Activated naive CD8-positive, alpha-beta T cell treated with anti-CD3 and anti-CD28 coated beads, Interleukin-2, amount 50 U/mL, for 24 hours (primary cell): ENCODE measurements around the gene OR2A2.

ENCODE experiments used
- ATAC-seq: fragments of 150-1000 bp; cut with Tn5 transposase; one replicate; pipeline ENCODE4 v1.10.0; 2021
- DNase-seq: peaks from one replicate; pipeline ENCODE4 v3.0.0; 2021
- H3K27ac Mint-ChIP-seq: one replicate; pipeline ENCODE4 v1.8.0; 2021; ENCODE audit warnings: mild to moderate bottlenecking, mixed read lengths
- H3K27me3 Mint-ChIP-seq: one replicate; pipeline ENCODE4 v1.8.0; 2021; ENCODE audit warnings: mixed read lengths
- H3K36me3 Mint-ChIP-seq: one replicate; pipeline ENCODE4 v1.8.0; 2021; ENCODE audit warnings: low read depth, mixed read lengths
- H3K4me1 Mint-ChIP-seq: one replicate; pipeline ENCODE4 v1.8.0; 2021; ENCODE audit warnings: mixed read lengths
- H3K4me3 Mint-ChIP-seq: one replicate; pipeline ENCODE4 v1.8.0; 2021; ENCODE audit warnings: mild to moderate bottlenecking, moderate library complexity, mixed read lengths
- H3K9me3 Mint-ChIP-seq: one replicate; pipeline ENCODE4 v1.8.0; 2021; ENCODE audit warnings: mixed read lengths

Gene OR2A2

GRCh38 chr7:144109283-144109682 is at the start of gene OR2A2:
Gene OR2A2, plus strand, starts transcription at chr7:144109583. Its CDS starts 0 bp downstream, at chr7:144109583.
- H3K9me3 Mint-ChIP-seq: no peaks in the 10 kb centered on the region
- no peaks in the 10 kb centered on the region for H3K36me3 Mint-ChIP-seq
- no peaks in the 10 kb centered on the region for H3K4me1 Mint-ChIP-seq
- peaks cover 3% of the 10 kb centered on the region for H3K27me3 Mint-ChIP-seq
- no peak for ATAC-seq
- H3K4me3 Mint-ChIP-seq: no peak within 1 kb of the TSS
- DNase-seq: no peak
- no peak within 1 kb of the TSS for H3K27ac Mint-ChIP-seq

DNA sequence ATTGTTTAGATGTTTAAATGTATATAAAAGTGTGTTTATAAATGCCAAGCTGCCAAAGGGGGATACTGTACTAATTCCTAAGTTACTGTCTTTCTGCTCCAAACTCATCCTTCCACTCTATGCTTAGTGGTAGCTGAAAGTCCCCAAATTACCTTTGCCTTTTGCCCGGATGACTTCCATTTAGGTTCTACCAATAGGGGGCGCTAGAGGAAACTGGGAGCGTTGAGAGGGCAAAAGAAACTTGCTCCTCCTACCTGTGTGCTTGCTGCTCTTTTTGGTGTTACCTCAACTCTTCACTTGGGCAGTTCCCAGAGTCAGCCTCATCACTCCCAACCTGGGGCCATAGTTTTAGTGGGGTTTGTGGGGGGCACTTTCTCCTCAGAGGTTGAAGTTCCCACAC is 45.7 kb upstream of the OR2A2 start:
- Mint-ChIP-seq H3K36me3 (no peaks in the 10 kb centered on the region), H3K27ac (no peak overlapping the region), H3K27me3 (peaks cover 7% of the 10 kb centered on the region), H3K9me3 (peaks cover 13% of the 10 kb centered on the region), H3K4me3 (no peak overlapping the region), H3K4me1 (no peaks in the 10 kb centered on the region)
- no peak for DNase-seq
- ATAC-seq: no peak

DNA sequence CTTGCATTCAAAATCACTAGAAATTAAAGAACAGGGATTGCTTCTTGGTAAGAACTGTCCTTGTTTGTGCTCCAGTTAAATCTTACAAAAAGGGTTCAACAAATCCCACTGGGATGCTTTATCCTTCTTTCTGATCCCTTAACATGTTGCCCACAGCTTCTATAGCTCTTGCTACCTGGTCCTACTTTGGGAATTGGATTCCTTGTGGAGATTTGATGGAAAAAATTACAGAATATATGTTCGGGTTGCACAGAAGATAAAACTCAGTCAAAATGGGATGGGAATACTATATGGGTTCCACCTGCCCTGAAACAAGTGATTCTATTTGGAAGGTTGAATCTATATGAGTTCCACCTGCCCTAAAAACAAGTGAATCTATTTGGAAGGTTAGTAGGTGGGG is 39.9 kb upstream of the OR2A2 start, which contains the start of gene OR2A25:
Gene OR2A25 (plus strand): TSS at position 301 of the 400 bp plus-strand sequence. CDS start 4,409 bp downstream, outside the sequence.
- ATAC-seq: no peak
- no peaks in the 10 kb centered on the region for H3K9me3 Mint-ChIP-seq
- peaks cover 8% of the 10 kb centered on the region for H3K27me3 Mint-ChIP-seq
- H3K4me3 Mint-ChIP-seq: no peak within 1 kb of the TSS
- H3K36me3 Mint-ChIP-seq: no peaks in the 10 kb centered on the region
- H3K27ac Mint-ChIP-seq: no peak within 1 kb of the TSS
- H3K4me1 Mint-ChIP-seq: no peaks in the 10 kb centered on the region
- no peak for DNase-seq

DNA sequence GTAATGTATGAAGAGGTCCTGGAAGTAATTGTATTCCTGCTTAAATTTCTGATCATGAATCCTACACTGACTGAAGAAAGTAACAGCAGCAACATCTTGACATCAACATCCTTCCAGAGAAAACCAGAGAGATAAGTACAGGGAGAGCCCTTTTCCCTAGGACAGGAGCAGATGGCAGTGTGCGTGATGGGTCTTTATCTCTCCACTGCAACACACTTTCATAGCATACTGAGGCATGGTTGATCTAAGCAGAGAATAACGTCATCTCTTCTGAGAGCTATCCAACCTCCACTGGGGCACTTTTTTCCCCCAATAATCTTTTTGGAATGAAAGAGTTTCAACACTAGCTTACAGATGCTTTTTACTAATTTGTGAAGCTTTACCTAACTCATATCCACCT is 39.4 kb upstream of the OR2A2 start:
- H3K36me3 Mint-ChIP-seq: no peaks in the 10 kb centered on the region
- DNase-seq (no peak), ATAC-seq (no peak)
- H3K4me3 Mint-ChIP-seq: no peak overlapping the region
- no peak overlapping the region for H3K27ac Mint-ChIP-seq
- H3K9me3 Mint-ChIP-seq: no peaks in the 10 kb centered on the region
- H3K27me3 Mint-ChIP-seq: peaks cover 8% of the 10 kb centered on the region
- no peaks in the 10 kb centered on the region for H3K4me1 Mint-ChIP-seq

DNA sequence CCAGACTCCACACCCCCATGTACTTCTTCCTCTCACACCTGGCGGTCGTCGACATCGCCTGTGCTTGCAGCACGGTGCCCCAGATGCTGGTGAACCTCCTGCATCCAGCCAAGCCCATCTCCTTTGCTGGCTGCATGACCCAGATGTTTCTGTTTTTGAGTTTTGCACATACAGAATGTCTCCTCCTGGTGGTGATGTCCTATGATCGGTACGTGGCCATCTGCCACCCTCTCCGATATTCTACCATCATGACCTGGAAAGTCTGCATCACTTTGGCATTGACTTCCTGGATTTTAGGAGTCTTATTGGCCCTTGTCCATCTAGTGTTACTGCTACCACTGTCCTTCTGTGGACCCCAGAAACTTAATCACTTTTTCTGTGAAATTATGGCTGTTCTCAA is 35.0 kb upstream of the OR2A2 start:
- no peak overlapping the region for H3K27ac Mint-ChIP-seq
- no peak for ATAC-seq
- H3K27me3 Mint-ChIP-seq: peaks cover 3% of the 10 kb centered on the region
- H3K4me1 Mint-ChIP-seq: no peaks in the 10 kb centered on the region
- no peak overlapping the region for H3K4me3 Mint-ChIP-seq
- H3K36me3 Mint-ChIP-seq: no peaks in the 10 kb centered on the region
- DNase-seq: no peak
- H3K9me3 Mint-ChIP-seq: no peaks in the 10 kb centered on the region

- no peak for ATAC-seq
- Mint-ChIP-seq H3K27ac (no peak within 1 kb of the TSS), H3K4me3 (no peak within 1 kb of the TSS), H3K27me3 (peaks cover 2% of the 10 kb centered on the region), H3K9me3 (peaks cover 3% of the 10 kb centered on the region), H3K36me3 (no peaks in the 10 kb centered on the region), H3K4me1 (no peaks in the 10 kb centered on the region)
- DNase-seq: no peak
Measured at GRCh38 chr7:144085978-144086377, 23.4 kb upstream of the OR2A2 start, which contains the start of gene OR2A12. Gene OR2A12, plus strand, starts transcription at chr7:144086278. Its CDS starts 8,830 bp downstream, at chr7:144095108.

DNA sequence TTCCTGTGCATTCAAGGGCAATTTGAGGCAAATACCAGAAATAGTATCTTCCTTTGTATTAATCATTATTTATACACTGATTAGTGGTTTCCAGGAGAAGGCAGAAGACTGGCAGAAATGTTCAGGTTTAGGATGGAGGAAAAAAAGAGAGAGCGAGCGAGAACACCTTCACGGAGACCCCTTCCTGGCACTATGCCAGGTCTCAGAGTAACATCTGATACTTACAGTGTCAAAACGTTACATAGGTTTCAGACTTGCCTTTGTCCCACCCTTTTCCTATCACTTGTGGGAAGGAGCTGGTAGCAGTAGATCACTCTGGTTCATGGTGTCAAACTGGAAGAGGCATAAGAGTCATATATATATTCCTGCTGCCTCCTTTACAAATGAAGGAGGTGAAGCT is 22.7 kb upstream of the OR2A2 start:
- ATAC-seq: no peak

DNA sequence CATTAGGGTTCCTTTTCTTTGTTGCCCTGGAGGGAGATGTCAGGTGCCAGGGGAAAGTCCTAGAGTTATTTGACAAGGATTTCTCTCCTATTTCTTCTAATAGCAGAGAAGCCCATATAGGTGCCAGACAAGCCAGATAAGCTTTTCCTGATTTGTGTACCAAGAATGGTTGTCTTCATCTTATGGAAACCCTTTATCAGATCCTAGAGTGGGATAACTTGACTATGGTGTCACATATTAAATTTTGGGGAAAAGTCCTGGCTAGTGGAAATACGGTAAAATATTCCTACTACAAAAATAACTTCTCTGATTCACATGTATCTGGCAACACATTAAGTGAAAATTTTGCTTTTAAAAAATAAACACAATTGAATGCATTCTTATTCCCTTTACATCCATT is 22.2 kb upstream of the OR2A2 start:
- Mint-ChIP-seq H3K36me3 (no peaks in the 10 kb centered on the region), H3K4me3 (no peak overlapping the region), H3K27ac (no peak overlapping the region), H3K9me3 (peaks cover 3% of the 10 kb centered on the region), H3K4me1 (no peaks in the 10 kb centered on the region), H3K27me3 (no peaks in the 10 kb centered on the region)
- ATAC-seq: no peak
- DNase-seq: no peak

More for the DNA sequence above, 22.7 kb upstream of the OR2A2 start:
- no peak for DNase-seq
- Mint-ChIP-seq H3K27ac (no peak overlapping the region), H3K4me3 (no peak overlapping the region), H3K4me1 (no peaks in the 10 kb centered on the region), H3K27me3 (no peaks in the 10 kb centered on the region), H3K36me3 (no peaks in the 10 kb centered on the region), H3K9me3 (peaks cover 3% of the 10 kb centered on the region)

DNA sequence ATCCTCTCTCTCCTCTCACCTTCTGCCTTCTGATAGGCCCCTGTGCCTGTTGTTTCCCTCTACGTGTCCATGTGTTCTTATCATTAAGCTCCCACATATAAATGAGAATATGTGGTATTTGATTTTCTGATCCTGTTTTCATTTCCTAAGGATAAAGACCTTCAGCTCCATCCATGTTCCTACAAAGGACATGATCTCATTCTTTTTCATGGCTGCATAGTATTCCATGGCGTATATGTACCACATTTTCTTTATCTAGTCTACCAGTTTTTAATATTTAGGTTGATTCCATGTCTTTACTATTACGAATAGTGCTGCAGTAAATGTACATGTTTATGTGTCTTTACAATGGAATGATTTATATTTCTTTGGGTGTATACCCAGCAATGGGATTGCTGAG is 18.7 kb upstream of the OR2A2 start:
- Mint-ChIP-seq H3K27me3 (peaks cover 3% of the 10 kb centered on the region), H3K9me3 (peaks cover 13% of the 10 kb centered on the region), H3K36me3 (no peaks in the 10 kb centered on the region), H3K4me1 (no peaks in the 10 kb centered on the region), H3K4me3 (no peak overlapping the region), H3K27ac (no peak overlapping the region)
- DNase-seq (no peak), ATAC-seq (no peak)

GRCh38 chr7:144098776-144099175 is 10.6 kb upstream of the OR2A2 start:
- Mint-ChIP-seq H3K27me3 (peaks cover 9% of the 10 kb centered on the region), H3K27ac (no peak overlapping the region), H3K36me3 (no peaks in the 10 kb centered on the region), H3K4me1 (no peaks in the 10 kb centered on the region), H3K9me3 (peaks cover 5% of the 10 kb centered on the region), H3K4me3 (no peak overlapping the region)
- ATAC-seq (no peak), DNase-seq (no peak)

DNA sequence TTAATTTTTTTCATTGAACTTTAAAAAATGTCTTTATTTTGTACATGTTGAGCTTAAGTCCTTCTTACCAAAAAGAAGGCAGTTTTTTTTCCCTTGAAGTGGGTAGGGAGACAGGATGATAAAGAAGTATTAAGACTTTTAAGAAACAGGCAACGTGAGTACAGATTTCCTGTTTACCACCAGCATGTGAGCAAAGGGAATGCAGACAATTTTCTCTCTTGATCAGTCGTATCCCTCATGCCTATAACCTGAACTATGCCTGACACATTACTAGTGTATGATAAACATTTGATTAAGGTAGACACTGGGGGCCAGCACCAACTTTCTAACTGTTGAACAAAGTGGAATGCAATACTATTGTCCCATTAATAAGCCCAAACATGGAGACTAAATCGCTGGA is 8.8 kb upstream of the OR2A2 start:
- H3K27me3 Mint-ChIP-seq: peaks cover 7% of the 10 kb centered on the region
- ATAC-seq: no peak

DNA sequence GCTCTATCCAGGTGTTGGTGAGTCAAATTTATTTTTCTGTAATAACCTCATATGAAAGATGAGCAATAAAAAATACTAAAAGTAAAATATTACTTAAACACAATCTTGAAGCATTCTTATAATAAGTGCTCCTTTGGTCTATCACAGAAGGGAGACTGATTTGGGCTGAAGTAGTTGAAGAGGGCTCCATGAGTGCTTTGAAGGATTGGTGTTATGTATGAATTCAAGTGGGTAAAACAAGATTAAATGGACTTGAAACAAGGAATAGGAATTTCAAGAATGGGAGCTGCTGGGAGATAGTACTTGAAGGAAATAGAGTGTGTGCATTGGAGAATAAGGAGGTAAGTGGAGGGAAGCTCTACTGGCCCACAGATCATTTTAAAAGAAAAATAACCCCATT is 7.3 kb upstream of the OR2A2 start:
- Mint-ChIP-seq H3K36me3 (no peaks in the 10 kb centered on the region), H3K27ac (no peak overlapping the region), H3K27me3 (peaks cover 4% of the 10 kb centered on the region), H3K9me3 (no peaks in the 10 kb centered on the region), H3K4me1 (no peaks in the 10 kb centered on the region), H3K4me3 (no peak overlapping the region)
- no peak for DNase-seq
- ATAC-seq: no peak

More for the DNA sequence above, 8.8 kb upstream of the OR2A2 start:
- Mint-ChIP-seq H3K9me3 (no peaks in the 10 kb centered on the region), H3K36me3 (no peaks in the 10 kb centered on the region), H3K4me3 (no peak overlapping the region), H3K27ac (no peak overlapping the region), H3K4me1 (no peaks in the 10 kb centered on the region)
- DNase-seq: no peak

DNA sequence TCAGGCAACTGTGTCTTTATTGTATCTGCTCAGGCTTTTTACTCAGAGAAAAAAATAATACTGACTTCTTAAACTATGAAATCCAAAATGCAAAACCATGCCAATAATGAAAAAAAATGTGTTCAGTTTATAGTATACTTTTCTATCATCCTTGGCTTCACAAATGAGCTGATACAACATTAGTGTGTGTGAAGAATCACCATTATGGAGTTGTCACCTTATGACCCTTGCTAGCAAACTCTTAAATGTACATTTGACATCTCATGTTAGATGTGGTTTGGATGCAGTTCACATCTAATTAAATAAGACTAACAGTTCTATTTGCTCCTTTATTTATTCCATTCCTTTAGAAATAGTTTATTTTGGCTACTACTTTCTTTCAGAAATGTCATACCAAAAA is 4.2 kb upstream of the OR2A2 start:
- Mint-ChIP-seq H3K27ac (no peak overlapping the region), H3K9me3 (no peaks in the 10 kb centered on the region), H3K27me3 (peaks cover 3% of the 10 kb centered on the region), H3K4me3 (no peak overlapping the region), H3K4me1 (no peaks in the 10 kb centered on the region), H3K36me3 (no peaks in the 10 kb centered on the region)
- ATAC-seq (no peak), DNase-seq (no peak)

DNA sequence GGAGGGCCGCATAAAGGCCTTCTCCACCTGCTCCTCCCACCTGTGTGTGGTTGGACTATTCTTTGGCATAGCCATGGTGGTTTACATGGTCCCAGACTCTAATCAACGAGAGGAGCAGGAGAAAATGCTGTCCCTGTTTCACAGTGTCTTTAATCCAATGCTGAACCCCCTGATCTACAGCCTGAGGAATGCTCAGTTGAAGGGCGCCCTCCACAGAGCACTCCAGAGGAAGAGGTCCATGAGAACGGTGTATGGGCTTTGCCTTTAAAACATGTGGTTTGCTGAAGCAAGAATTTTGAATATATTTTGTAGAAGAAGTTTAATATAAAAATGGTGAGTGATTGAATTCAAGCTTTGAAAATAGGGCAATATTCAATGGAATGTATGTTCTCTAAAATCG is 889 bp downstream of the OR2A2 start:
- Mint-ChIP-seq H3K9me3 (no peaks in the 10 kb centered on the region), H3K36me3 (no peaks in the 10 kb centered on the region), H3K27me3 (peaks cover 3% of the 10 kb centered on the region), H3K4me3 (no peak overlapping the region), H3K4me1 (no peaks in the 10 kb centered on the region), H3K27ac (no peak overlapping the region)
- ATAC-seq (no peak), DNase-seq (no peak)

DNA sequence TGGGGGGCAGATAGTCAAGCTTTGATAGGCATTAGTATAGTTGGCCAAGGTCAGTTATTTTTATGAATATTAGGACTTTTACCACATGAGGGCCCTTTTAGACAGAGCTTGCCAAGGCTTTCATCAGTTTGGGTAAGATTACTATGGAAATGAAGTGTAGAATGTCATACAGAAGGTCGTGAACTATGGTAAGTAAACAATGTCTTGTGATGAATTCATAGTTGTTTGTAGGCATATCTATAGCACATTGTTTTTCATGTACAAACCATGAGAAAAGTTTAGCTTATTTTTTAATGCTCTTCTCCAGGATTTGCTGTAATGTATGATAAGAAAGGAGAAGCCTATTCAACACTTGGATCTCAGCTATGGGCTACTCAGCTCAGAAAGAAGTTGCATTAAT is 4.3 kb downstream of the OR2A2 start:
- Mint-ChIP-seq H3K27ac (no peak overlapping the region), H3K9me3 (no peaks in the 10 kb centered on the region), H3K4me3 (no peak overlapping the region), H3K27me3 (peaks cover 5% of the 10 kb centered on the region), H3K36me3 (no peaks in the 10 kb centered on the region), H3K4me1 (no peaks in the 10 kb centered on the region)
- ATAC-seq (no peak), DNase-seq (no peak)

DNA sequence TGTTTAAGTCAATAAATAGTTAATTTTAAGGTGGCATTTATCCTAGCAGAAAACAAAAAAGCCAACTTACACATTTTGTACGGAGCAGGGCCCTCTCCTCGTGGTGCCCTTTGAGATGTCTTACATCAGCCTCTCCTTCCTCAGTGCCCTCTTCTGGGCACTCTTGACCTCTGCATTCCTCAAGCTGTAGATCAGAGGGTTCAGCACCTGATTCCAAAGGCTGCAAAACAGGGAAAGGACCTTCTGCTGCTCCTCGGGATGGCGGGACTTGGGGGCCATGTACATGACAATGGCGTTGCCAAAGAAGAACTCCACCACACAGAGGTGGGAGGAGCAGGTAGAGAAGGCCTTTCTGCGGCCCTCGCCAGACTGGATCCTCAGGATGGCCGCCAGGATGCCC is 9.0 kb downstream of the OR2A2 start:
- Mint-ChIP-seq H3K9me3 (no peaks in the 10 kb centered on the region), H3K27me3 (peaks cover 4% of the 10 kb centered on the region), H3K36me3 (no peaks in the 10 kb centered on the region), H3K4me3 (no peak overlapping the region), H3K27ac (no peak overlapping the region), H3K4me1 (no peaks in the 10 kb centered on the region)
- ATAC-seq (no peak), DNase-seq (no peak)
